Loucy (cell line): ENCODE measurements around the gene CDC14A.
A peak's percentile ranks its signal among the peaks of the same experiment; 100 is the strongest.

Source experiments
- H2AFZ ChIP-seq: fragments of 200-600 bp; sonication (generic); 2 replicates; pipeline ENCODE4 v1.6.0; 2016; ENCODE audit warnings: antibody characterized with exemption, mild to moderate bottlenecking, low read length, moderate library complexity
- H3F3A ChIP-seq: fragments of 200-600 bp; 2 replicates; pipeline ENCODE4 v1.6.0; 2016; ENCODE audit warnings: antibody characterized with exemption, low read depth, mild to moderate bottlenecking
- H3K27me3 ChIP-seq: fragments of 200-600 bp; sonication (generic); 2 replicates; pipeline ENCODE4 v1.6.1; 2014; ENCODE audit warnings: low read length, mild to moderate bottlenecking; ENCODE audit not compliant: insufficient read depth, poor library complexity, severe bottlenecking
- H3K36me3 ChIP-seq: fragments of 200-600 bp; sonication (generic); 2 replicates; pipeline ENCODE4 v1.6.1; 2016; ENCODE audit warnings: low read length; ENCODE audit not compliant: insufficient read depth
- H3K4me1 ChIP-seq: fragments of 200-600 bp; sonication (generic); 2 replicates; pipeline ENCODE4 v1.5.1; 2014; ENCODE audit warnings: low read length, mild to moderate bottlenecking; ENCODE audit not compliant: insufficient read depth, poor library complexity, severe bottlenecking
- H3K4me2 ChIP-seq: fragments of 200-600 bp; sonication (generic); 2 replicates; pipeline ENCODE4 v1.6.0; 2014; ENCODE audit warnings: antibody characterized with exemption, low read length, low read depth, mild to moderate bottlenecking; ENCODE audit not compliant: poor library complexity, severe bottlenecking
- H3K4me3 ChIP-seq: fragments of 200-600 bp; sonication (generic); 2 replicates; pipeline ENCODE4 v1.5.1; 2014; ENCODE audit warnings: low read length, mild to moderate bottlenecking, mixed read lengths; ENCODE audit not compliant: poor library complexity, severe bottlenecking
- H3K79me2 ChIP-seq: fragments of 200-600 bp; sonication (generic); 2 replicates; pipeline ENCODE4 v1.6.1; 2014; ENCODE audit warnings: low read length; ENCODE audit not compliant: insufficient read depth
- H3K9ac ChIP-seq: fragments of 200-600 bp; sonication (generic); 2 replicates; pipeline ENCODE4 v1.6.0; 2014; ENCODE audit warnings: mild to moderate bottlenecking, low read depth, low read length, moderate library complexity; ENCODE audit not compliant: poor library complexity, severe bottlenecking
- H3K9me2 ChIP-seq: fragments of 200-600 bp; sonication (generic); replicated peaks from 2 replicates; pipeline ENCODE4 v1.6.1; 2016; ENCODE audit warnings: low read depth, low read length, mixed read lengths
- H3K9me3 ChIP-seq: fragments of 200-600 bp; sonication (generic); 2 replicates; pipeline ENCODE4 v1.6.1; 2014; ENCODE audit warnings: mild to moderate bottlenecking, antibody characterized with exemption, low read length, low read depth; ENCODE audit not compliant: insufficient read depth
- H4K20me1 ChIP-seq: fragments of 200-600 bp; sonication (generic); 2 replicates; pipeline ENCODE4 v1.6.0; 2014; ENCODE audit warnings: antibody characterized with exemption, low read length, mild to moderate bottlenecking; ENCODE audit not compliant: insufficient read depth, poor library complexity, severe bottlenecking
- CTCF ChIP-seq: fragments of 200-600 bp; sonication (generic); conservative IDR thresholded peaks from 2 replicates; pipeline ENCODE4 v1.5.1; 2014; ENCODE audit warnings: mild to moderate bottlenecking, antibody characterized with exemption, low read length
- EZH2phosphoT487 ChIP-seq: fragments of 200-600 bp; IDR thresholded peaks from 2 replicates; pipeline ENCODE4 v1.6.1; 2018; ENCODE audit warnings: antibody characterized with exemption, mild to moderate bottlenecking, moderate library complexity, borderline replicate concordance

CDC14A gene

GRCh38 chr1:100352267-100353070 is at the start of gene CDC14A:
CDC14A (plus strand) TSS chr1:100352506; CDS start chr1:100352955, 449 bp downstream.
- Histone ChIP-seq H3K79me2 (peaks cover 49% of the 10 kb centered on the region), H3K4me2 (peak within 1 kb of the TSS; percentile 91), H4K20me1 (peaks cover 28% of the 10 kb centered on the region), H3K9ac (peak within 1 kb of the TSS; percentile 79), H2AFZ (peak within 1 kb of the TSS; percentile 91), H3K4me3 (peak within 1 kb of the TSS; percentile 91), H3K9me2 (no peaks in the 10 kb centered on the region), H3F3A (no peaks in the 10 kb centered on the region), H3K9me3 (no peaks in the 10 kb centered on the region), H3K4me1 (peaks cover 37% of the 10 kb centered on the region), H3K27me3 (no peaks in the 10 kb centered on the region), H3K36me3 (no peaks in the 10 kb centered on the region)
- no peak; the same call in 1 of the 2 replicates for TF ChIP-seq CTCF

GRCh38 chr1:100302739-100303138 is 49.6 kb upstream of the CDC14A start:
- Histone ChIP-seq H3K4me2 (no peak overlapping the region), H2AFZ (no peak overlapping the region), H3K4me3 (no peak overlapping the region), H3K9me2 (no peaks in the 10 kb centered on the region), H3K9ac (no peak overlapping the region), H3K36me3 (no peaks in the 10 kb centered on the region), H3K4me1 (no peaks in the 10 kb centered on the region), H4K20me1 (no peaks in the 10 kb centered on the region), H3K9me3 (no peaks in the 10 kb centered on the region), H3K27me3 (no peaks in the 10 kb centered on the region), H3K79me2 (no peaks in the 10 kb centered on the region), H3F3A (no peaks in the 10 kb centered on the region)
- TF ChIP-seq CTCF (no peak), EZH2phosphoT487 (no peak)

GRCh38 chr1:100304227-100304626 is 48.1 kb upstream of the CDC14A start:
- no peak overlapping the region for H3K9ac ChIP-seq
- H3K4me1 ChIP-seq, result no peaks in the 10 kb centered on the region
- H4K20me1 ChIP-seq, result no peaks in the 10 kb centered on the region
- TF ChIP-seq CTCF, result no peak
- TF ChIP-seq EZH2phosphoT487, result no peak
- no peaks in the 10 kb centered on the region for H3K79me2 ChIP-seq
- no peaks in the 10 kb centered on the region for H3K27me3 ChIP-seq
- no peak overlapping the region for H2AFZ ChIP-seq
- no peaks in the 10 kb centered on the region for H3K36me3 ChIP-seq
- H3K9me3 ChIP-seq, result no peaks in the 10 kb centered on the region
- H3K4me3 ChIP-seq, result no peak overlapping the region
- no peaks in the 10 kb centered on the region for H3K9me2 ChIP-seq
- no peaks in the 10 kb centered on the region for H3F3A ChIP-seq
- no peak overlapping the region for H3K4me2 ChIP-seq
